GM23338 (cell line): Measurements from ENCODE around the gene HLA-DPB1. TPM values are rescaled to one million over a fixed set of nuclear protein-coding genes. Genes with fewer than 3 reads are reported as not detected.

Source experiments
- ATAC-seq: fragments of 200-7000 bp; cut with Tn5 transposase; 3 replicates; pipeline ENCODE4 v1.9.1; 2020
- DNase-seq: peaks from one replicate; pipeline ENCODE4 v3.0.0-alpha.2; 2015; ENCODE audit warnings: low spot score
- H2AFZ ChIP-seq: fragments of 200-600 bp; sonication (generic); 2 replicates; pipeline ENCODE4 v1.8.0; 2016; ENCODE audit warnings: antibody characterized with exemption, mild to moderate bottlenecking, moderate library complexity
- H3F3A ChIP-seq: fragments of 200-600 bp; sonication (generic); replicated peaks from 2 replicates; pipeline ENCODE4 v1.8.0; 2017; ENCODE audit warnings: antibody characterized with exemption, mixed run types, low read depth
- H3K27ac ChIP-seq: fragments of 200-600 bp; sonication (generic); 2 replicates; pipeline ENCODE4 v1.6.1; 2016; ENCODE audit warnings: low read depth
- H3K27me3 ChIP-seq: fragments of 200-600 bp; sonication (generic); 2 replicates; pipeline ENCODE4 v1.8.0; 2016; ENCODE audit warnings: mild to moderate bottlenecking, mixed run types, moderate library complexity; ENCODE audit not compliant: insufficient read depth
- H3K36me3 ChIP-seq: fragments of 200-600 bp; sonication (generic); 2 replicates; pipeline ENCODE4 v1.8.0; 2016; ENCODE audit warnings: mild to moderate bottlenecking; ENCODE audit not compliant: insufficient read depth
- H3K4me1 ChIP-seq: fragments of 200-600 bp; sonication (generic); 2 replicates; pipeline ENCODE4 v1.8.0; 2016; ENCODE audit warnings: mild to moderate bottlenecking, moderate library complexity; ENCODE audit not compliant: insufficient read depth
- H3K4me2 ChIP-seq: fragments of 200-600 bp; sonication (generic); 2 replicates; pipeline ENCODE4 v1.7.1; 2017; ENCODE audit warnings: mixed run types
- H3K4me3 ChIP-seq: fragments of 200-600 bp; sonication (generic); 2 replicates; pipeline ENCODE4 v1.6.1; 2016; ENCODE audit warnings: mixed run types
- H3K79me2 ChIP-seq: fragments of 200-600 bp; sonication (generic); replicated peaks from 2 replicates; pipeline ENCODE4 v1.8.0; 2017; ENCODE audit warnings: mild to moderate bottlenecking; ENCODE audit not compliant: insufficient read depth
- H3K9me2 ChIP-seq: fragments of 200-600 bp; sonication (generic); 2 replicates; pipeline ENCODE4 v1.8.0; 2017; ENCODE audit not compliant: insufficient read depth
- H4K20me1 ChIP-seq: fragments of 200-600 bp; sonication (generic); replicated peaks from 2 replicates; pipeline ENCODE4 v1.8.0; 2017; ENCODE audit warnings: mild to moderate bottlenecking; ENCODE audit not compliant: insufficient read depth
- H3K27ac Mint-ChIP-seq: 2 replicates; pipeline ENCODE4 v1.8.0; 2020; ENCODE audit warnings: inconsistent platforms, mild to moderate bottlenecking, moderate library complexity, mixed read lengths
- H3K27me3 Mint-ChIP-seq: 3 replicates; pipeline ENCODE4 v1.8.0; 2022; ENCODE audit warnings: low read depth, mild to moderate bottlenecking, moderate library complexity, mixed read lengths, inconsistent platforms; ENCODE audit not compliant: insufficient read depth, poor library complexity
- H3K36me3 Mint-ChIP-seq: 3 replicates; pipeline ENCODE4 v1.8.0; 2021; ENCODE audit warnings: low read depth, mild to moderate bottlenecking, inconsistent platforms, moderate library complexity, mixed read lengths
- H3K4me1 Mint-ChIP-seq: 3 replicates; pipeline ENCODE4 v1.8.0; 2020; ENCODE audit warnings: mild to moderate bottlenecking, inconsistent platforms, mixed read lengths
- H3K4me3 Mint-ChIP-seq: 3 replicates; pipeline ENCODE4 v1.8.0; 2021; ENCODE audit warnings: moderate library complexity, mild to moderate bottlenecking, inconsistent platforms, mixed read lengths
- H3K9me3 Mint-ChIP-seq: 3 replicates; pipeline ENCODE4 v1.8.0; 2020; ENCODE audit warnings: moderate library complexity, mild to moderate bottlenecking, inconsistent platforms, mixed read lengths
- CREB1 ChIP-seq: fragments of 250-450 bp; sonication (Bioruptor Pico); IDR thresholded peaks from 2 replicates; pipeline ENCODE4 v1.5.0; 2020; ENCODE audit warnings: low read depth, mild to moderate bottlenecking, moderate library complexity
- EZH2 ChIP-seq: fragments of 200-600 bp; sonication (generic); IDR thresholded peaks from one replicate; pipeline ENCODE4 v1.8.0; 2017; ENCODE audit warnings: antibody characterized with exemption, mild to moderate bottlenecking, low read depth; ENCODE audit not compliant: unreplicated experiment
- EZH2phosphoT487 ChIP-seq: fragments of 200-600 bp; sonication (generic); IDR thresholded peaks from one replicate; pipeline ENCODE4 v1.8.1; 2018; ENCODE audit warnings: antibody characterized with exemption; ENCODE audit not compliant: unreplicated experiment
- JUNB ChIP-seq: IDR thresholded peaks from one replicate; pipeline ENCODE4 v1.6.1; 2016; ENCODE audit warnings: antibody characterized with exemption; ENCODE audit not compliant: unreplicated experiment
- NANOG ChIP-seq: IDR thresholded peaks from 2 replicates; pipeline ENCODE4 v1.6.1; 2016; ENCODE audit warnings: antibody characterized with exemption, borderline replicate concordance
- POLR2AphosphoS5 ChIP-seq: IDR thresholded peaks from 2 replicates; pipeline ENCODE4 v1.6.1; 2016; ENCODE audit warnings: antibody characterized with exemption, low read depth
- STAT1 ChIP-seq: IDR thresholded peaks from one replicate; pipeline ENCODE4 v1.6.1; 2016; ENCODE audit warnings: antibody characterized with exemption; ENCODE audit not compliant: unreplicated experiment
- ZNF114 ChIP-seq: fragments of 250-450 bp; sonication (Bioruptor Pico); IDR thresholded peaks from 2 replicates; pipeline ENCODE4 v1.5.0; 2020; ENCODE audit warnings: mild to moderate bottlenecking, moderate library complexity
- ZNF331 ChIP-seq: fragments of 250-450 bp; sonication (Bioruptor Pico); IDR thresholded peaks from 2 replicates; pipeline ENCODE4 v1.5.0; 2020; ENCODE audit warnings: low read depth, mild to moderate bottlenecking, moderate library complexity
- polyA plus RNA-seq: library from polyadenylated mRNA; unstranded; fragments of >200 nt; fragmentation: Nextera tagmentation; extraction: Ambion mirVana; gene quantifications from 2 replicates; pipeline ENCODE4 v1.2.1, GENCODE V29; 2016
- total RNA-seq: library from RNA; depleted of rRNA; stranded (reverse); fragments of >200 nt; shearing (Covaris generic); gene quantifications from 2 replicates; pipeline ENCODE4 v1.2.3, GENCODE V29; 2014
- TF ChIP-seq, protein P1 (sequence below): IDR thresholded peaks from one replicate; pipeline ENCODE4 v1.6.1; 2018; ENCODE audit warnings: antibody characterized with exemption; ENCODE audit not compliant: unreplicated experiment
- TF ChIP-seq, protein P2 (sequence below), 2 experiments: fragments of 200-600 bp in 1 of 2; sonication (generic) in 1 of 2; conservative IDR thresholded peaks; 2 replicates each; pipeline versions ENCODE4 v1.5.1 to v1.6.1; 2016 to 2017; ENCODE audit warnings: antibody characterized with exemption in 2 of 2, low read depth in 2 of 2, mild to moderate bottlenecking in 2 of 2, moderate library complexity in 1 of 2
- TF ChIP-seq, protein P3 (sequence below): fragments of 250-450 bp; sonication (Bioruptor Pico); IDR thresholded peaks from 2 replicates; pipeline ENCODE4 v1.5.0; 2020; ENCODE audit warnings: mild to moderate bottlenecking, moderate library complexity
- TF ChIP-seq, protein P4 (sequence below): IDR thresholded peaks from 2 replicates; pipeline ENCODE4 v1.6.1; 2016; ENCODE audit warnings: antibody characterized with exemption

Gene HLA-DPB1
- total and polyA plus RNA-seq, 2 experiments from 2014 or later: 22.0 to 37.6 TPM

DNA sequence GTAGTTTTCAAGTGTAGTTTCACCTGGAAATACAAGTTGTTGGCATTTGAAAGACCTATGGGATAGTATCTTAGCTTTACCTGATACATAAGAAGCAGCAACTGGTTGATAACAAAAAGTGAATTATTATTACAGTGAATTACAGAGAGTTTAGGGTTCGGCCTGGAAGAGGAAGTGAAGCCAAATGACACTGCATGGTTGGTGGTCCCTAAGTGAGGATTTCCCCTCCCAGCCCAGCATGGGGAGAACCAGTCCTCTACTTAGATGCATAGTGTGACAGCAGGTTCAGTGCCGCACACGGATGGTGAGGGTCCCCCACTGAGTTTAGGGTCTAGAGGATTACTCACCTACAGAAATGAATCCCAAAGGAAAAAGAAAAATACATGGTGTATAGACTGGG is 18.1 kb downstream of the HLA-DPB1 start:
- Histone ChIP-seq H3K36me3 (no peaks in the 10 kb centered on the region), H3K9me2 (peaks cover 10% of the 10 kb centered on the region; the same call in 1 of the 2 replicates), H4K20me1 (no peaks in the 10 kb centered on the region), H3K27ac (no peak overlapping the region), H3K79me2 (no peaks in the 10 kb centered on the region), H3K4me2 (no peak overlapping the region), H2AFZ (no peak overlapping the region), H3K4me3 (no peak overlapping the region), H3K4me1 (no peaks in the 10 kb centered on the region), H3F3A (no peaks in the 10 kb centered on the region), H3K27me3 (no peaks in the 10 kb centered on the region)
- ATAC-seq (no peak), DNase-seq (no peak)
- Mint-ChIP-seq H3K36me3 (no peaks in the 10 kb centered on the region), H3K27me3 (peaks cover 8% of the 10 kb centered on the region), H3K27ac (no peak overlapping the region), H3K9me3 (no peaks in the 10 kb centered on the region; the same call in 2 of the 3 replicates), H3K4me1 (peaks cover 3% of the 10 kb centered on the region; the same call in 2 of the 3 replicates), H3K4me3 (no peak overlapping the region)
- no peak for TF ChIP-seq ZNF114 (CRISPR knock-in tag)
- TF ChIP-seq, protein P1, sequence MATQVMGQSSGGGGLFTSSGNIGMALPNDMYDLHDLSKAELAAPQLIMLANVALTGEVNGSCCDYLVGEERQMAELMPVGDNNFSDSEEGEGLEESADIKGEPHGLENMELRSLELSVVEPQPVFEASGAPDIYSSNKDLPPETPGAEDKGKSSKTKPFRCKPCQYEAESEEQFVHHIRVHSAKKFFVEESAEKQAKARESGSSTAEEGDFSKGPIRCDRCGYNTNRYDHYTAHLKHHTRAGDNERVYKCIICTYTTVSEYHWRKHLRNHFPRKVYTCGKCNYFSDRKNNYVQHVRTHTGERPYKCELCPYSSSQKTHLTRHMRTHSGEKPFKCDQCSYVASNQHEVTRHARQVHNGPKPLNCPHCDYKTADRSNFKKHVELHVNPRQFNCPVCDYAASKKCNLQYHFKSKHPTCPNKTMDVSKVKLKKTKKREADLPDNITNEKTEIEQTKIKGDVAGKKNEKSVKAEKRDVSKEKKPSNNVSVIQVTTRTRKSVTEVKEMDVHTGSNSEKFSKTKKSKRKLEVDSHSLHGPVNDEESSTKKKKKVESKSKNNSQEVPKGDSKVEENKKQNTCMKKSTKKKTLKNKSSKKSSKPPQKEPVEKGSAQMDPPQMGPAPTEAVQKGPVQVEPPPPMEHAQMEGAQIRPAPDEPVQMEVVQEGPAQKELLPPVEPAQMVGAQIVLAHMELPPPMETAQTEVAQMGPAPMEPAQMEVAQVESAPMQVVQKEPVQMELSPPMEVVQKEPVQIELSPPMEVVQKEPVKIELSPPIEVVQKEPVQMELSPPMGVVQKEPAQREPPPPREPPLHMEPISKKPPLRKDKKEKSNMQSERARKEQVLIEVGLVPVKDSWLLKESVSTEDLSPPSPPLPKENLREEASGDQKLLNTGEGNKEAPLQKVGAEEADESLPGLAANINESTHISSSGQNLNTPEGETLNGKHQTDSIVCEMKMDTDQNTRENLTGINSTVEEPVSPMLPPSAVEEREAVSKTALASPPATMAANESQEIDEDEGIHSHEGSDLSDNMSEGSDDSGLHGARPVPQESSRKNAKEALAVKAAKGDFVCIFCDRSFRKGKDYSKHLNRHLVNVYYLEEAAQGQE: no peak
- no peak for TF ChIP-seq JUNB
- no peak for TF ChIP-seq POLR2AphosphoS5
- TF ChIP-seq, protein P2, sequence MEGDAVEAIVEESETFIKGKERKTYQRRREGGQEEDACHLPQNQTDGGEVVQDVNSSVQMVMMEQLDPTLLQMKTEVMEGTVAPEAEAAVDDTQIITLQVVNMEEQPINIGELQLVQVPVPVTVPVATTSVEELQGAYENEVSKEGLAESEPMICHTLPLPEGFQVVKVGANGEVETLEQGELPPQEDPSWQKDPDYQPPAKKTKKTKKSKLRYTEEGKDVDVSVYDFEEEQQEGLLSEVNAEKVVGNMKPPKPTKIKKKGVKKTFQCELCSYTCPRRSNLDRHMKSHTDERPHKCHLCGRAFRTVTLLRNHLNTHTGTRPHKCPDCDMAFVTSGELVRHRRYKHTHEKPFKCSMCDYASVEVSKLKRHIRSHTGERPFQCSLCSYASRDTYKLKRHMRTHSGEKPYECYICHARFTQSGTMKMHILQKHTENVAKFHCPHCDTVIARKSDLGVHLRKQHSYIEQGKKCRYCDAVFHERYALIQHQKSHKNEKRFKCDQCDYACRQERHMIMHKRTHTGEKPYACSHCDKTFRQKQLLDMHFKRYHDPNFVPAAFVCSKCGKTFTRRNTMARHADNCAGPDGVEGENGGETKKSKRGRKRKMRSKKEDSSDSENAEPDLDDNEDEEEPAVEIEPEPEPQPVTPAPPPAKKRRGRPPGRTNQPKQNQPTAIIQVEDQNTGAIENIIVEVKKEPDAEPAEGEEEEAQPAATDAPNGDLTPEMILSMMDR (conservative IDR thresholded peaks at IDR 0.05; ENCODE audit: low read depth in 2 of 2): no peak
- no peak for TF ChIP-seq NANOG
- no peak for TF ChIP-seq STAT1
- TF ChIP-seq, protein P3, sequence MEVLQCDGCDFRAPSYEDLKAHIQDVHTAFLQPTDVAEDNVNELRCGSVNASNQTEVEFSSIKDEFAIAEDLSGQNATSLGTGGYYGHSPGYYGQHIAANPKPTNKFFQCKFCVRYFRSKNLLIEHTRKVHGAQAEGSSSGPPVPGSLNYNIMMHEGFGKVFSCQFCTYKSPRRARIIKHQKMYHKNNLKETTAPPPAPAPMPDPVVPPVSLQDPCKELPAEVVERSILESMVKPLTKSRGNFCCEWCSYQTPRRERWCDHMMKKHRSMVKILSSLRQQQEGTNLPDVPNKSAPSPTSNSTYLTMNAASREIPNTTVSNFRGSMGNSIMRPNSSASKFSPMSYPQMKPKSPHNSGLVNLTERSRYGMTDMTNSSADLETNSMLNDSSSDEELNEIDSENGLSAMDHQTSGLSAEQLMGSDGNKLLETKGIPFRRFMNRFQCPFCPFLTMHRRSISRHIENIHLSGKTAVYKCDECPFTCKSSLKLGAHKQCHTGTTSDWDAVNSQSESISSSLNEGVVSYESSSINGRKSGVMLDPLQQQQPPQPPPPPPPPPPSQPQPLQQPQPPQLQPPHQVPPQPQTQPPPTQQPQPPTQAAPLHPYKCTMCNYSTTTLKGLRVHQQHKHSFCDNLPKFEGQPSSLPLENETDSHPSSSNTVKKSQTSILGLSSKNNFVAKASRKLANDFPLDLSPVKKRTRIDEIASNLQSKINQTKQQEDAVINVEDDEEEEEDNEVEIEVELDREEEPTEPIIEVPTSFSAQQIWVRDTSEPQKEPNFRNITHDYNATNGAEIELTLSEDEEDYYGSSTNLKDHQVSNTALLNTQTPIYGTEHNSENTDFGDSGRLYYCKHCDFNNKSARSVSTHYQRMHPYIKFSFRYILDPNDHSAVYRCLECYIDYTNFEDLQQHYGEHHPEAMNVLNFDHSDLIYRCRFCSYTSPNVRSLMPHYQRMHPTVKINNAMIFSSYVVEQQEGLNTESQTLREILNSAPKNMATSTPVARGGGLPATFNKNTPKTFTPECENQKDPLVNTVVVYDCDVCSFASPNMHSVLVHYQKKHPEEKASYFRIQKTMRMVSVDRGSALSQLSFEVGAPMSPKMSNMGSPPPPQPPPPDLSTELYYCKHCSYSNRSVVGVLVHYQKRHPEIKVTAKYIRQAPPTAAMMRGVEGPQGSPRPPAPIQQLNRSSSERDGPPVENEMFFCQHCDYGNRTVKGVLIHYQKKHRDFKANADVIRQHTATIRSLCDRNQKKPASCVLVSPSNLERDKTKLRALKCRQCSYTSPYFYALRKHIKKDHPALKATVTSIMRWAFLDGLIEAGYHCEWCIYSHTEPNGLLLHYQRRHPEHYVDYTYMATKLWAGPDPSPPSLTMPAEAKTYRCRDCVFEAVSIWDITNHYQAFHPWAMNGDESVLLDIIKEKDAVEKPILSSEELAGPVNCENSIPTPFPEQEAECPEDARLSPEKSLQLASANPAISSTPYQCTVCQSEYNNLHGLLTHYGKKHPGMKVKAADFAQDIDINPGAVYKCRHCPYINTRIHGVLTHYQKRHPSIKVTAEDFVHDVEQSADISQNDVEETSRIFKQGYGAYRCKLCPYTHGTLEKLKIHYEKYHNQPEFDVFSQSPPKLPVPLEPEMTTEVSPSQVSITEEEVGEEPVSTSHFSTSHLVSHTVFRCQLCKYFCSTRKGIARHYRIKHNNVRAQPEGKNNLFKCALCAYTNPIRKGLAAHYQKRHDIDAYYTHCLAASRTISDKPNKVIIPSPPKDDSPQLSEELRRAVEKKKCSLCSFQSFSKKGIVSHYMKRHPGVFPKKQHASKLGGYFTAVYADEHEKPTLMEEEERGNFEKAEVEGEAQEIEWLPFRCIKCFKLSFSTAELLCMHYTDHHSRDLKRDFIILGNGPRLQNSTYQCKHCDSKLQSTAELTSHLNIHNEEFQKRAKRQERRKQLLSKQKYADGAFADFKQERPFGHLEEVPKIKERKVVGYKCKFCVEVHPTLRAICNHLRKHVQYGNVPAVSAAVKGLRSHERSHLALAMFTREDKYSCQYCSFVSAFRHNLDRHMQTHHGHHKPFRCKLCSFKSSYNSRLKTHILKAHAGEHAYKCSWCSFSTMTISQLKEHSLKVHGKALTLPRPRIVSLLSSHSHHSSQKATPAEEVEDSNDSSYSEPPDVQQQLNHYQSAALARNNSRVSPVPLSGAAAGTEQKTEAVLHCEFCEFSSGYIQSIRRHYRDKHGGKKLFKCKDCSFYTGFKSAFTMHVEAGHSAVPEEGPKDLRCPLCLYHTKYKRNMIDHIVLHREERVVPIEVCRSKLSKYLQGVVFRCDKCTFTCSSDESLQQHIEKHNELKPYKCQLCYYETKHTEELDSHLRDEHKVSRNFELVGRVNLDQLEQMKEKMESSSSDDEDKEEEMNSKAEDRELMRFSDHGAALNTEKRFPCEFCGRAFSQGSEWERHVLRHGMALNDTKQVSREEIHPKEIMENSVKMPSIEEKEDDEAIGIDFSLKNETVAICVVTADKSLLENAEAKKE: no peak
- TF ChIP-seq EZH2: no peak
- TF ChIP-seq, protein P4, sequence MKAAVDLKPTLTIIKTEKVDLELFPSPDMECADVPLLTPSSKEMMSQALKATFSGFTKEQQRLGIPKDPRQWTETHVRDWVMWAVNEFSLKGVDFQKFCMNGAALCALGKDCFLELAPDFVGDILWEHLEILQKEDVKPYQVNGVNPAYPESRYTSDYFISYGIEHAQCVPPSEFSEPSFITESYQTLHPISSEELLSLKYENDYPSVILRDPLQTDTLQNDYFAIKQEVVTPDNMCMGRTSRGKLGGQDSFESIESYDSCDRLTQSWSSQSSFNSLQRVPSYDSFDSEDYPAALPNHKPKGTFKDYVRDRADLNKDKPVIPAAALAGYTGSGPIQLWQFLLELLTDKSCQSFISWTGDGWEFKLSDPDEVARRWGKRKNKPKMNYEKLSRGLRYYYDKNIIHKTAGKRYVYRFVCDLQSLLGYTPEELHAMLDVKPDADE: no peak
- no peak for TF ChIP-seq CREB1 (CRISPR knock-in tag)
- TF ChIP-seq ZNF331 (CRISPR knock-in tag): no peak
- no peak for TF ChIP-seq EZH2phosphoT487
